HG02642 (cell line): ENCODE measurements around the gene METTL8.

Experiments
- ATAC-seq: cut with Tn5 transposase; IDR thresholded peaks from one replicate; pipeline ENCODE4 v1.9.1; 2021; ENCODE audit warnings: mild to moderate bottlenecking; ENCODE audit not compliant: unreplicated experiment, poor library complexity

Gene METTL8

DNA sequence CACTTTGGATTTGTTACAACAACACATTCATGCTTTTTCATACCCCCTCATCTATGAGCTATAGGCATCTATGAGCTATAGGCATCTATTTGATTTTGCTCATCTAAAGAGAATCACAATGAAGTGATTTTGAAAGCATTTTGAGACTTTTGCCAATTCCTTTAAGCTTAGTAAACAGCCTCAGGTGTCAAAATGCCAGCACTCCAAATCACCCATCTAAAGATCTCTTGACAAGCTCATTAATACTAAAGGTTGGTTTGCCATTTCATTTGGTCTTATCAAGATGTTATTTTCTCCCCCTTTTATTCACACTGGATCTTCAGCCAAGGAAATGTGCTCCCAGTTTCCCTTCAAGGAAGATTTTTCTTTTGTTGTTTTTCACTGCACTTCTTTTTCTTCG, 162.4 kb downstream of the METTL8 start:
- ATAC-seq, result no peak

DNA sequence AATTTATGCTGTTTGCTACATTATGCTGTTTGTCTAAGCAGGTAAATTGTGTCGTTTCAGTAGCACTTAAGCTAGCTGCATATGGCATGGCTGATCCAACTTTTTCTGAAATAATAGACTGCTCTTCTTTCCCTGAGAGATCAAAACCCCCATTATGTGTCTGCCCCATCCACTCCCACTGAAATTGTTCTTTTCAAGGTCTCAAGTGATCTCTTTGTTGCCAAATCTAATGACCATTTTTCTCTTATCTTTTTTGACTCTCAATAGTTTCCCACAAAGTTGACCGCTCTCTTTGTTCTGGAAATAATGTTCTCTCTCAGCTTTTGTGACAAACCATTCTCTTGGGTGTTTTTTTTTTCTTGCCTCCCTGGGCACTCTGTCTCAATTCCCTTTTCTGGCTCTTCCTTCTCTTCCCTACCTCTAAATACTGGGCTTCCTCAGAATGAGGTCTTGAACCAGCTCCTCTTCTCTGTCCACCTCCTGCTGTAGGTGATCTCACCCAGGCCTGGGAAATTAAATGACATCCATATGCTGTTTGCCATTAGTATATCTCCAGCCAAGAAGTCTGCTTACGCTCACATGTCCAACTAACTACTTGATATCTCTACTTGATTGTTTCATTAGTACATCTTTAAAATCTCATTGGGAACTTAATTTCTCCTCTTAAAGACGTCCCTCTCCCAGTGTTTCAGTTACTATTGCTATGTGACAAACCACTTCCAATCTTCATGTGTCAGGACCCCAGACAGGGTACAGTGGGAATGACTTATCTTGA, 165.7 kb downstream of the METTL8 start:
- no peak for ATAC-seq
